ENCODE data around the gene ADGRL3.

Gene ADGRL3

GRCh38 chr4:61400439-61401038, 200.4 kb downstream of the ADGRL3 start:
- no peak overlapping the region for H3K9ac ChIP-seq (ENCODE audit: low read length)
- no peak overlapping the region for H3K4me3 ChIP-seq (ENCODE audit: low read depth in 1 of 2, low read length in 2 of 2)
- no peaks in the 10 kb centered on the region for H3K4me1 ChIP-seq (ENCODE audit: insufficient read depth, low read length)
- no peaks in the 10 kb centered on the region for H3K9me3 ChIP-seq (ENCODE audit: low read length)
- H3K27ac ChIP-seq (ENCODE audit: low read depth, low read length) = no peak overlapping the region
- H3K36me3 ChIP-seq (ENCODE audit: insufficient read depth, low read length) = no peaks in the 10 kb centered on the region
- H3K27me3 ChIP-seq (ENCODE audit: control insufficient read depth in 1 of 2, insufficient read depth in 2 of 2, low read length in 2 of 2) = no peaks in the 10 kb centered on the region

GRCh38 chr4:61401771-61402170, 201.6 kb downstream of the ADGRL3 start:
- no peak overlapping the region for H3K9ac ChIP-seq (ENCODE audit: low read length)
- H3K36me3 ChIP-seq (ENCODE audit: insufficient read depth, low read length) = no peaks in the 10 kb centered on the region
- H3K27ac ChIP-seq (ENCODE audit: low read depth, low read length) = no peak overlapping the region
- H3K27me3 ChIP-seq (ENCODE audit: control insufficient read depth in 1 of 2, insufficient read depth in 2 of 2, low read length in 2 of 2) = no peaks in the 10 kb centered on the region
- H3K4me3 ChIP-seq (ENCODE audit: low read depth in 1 of 2, low read length in 2 of 2) = no peak overlapping the region
- H3K4me1 ChIP-seq (ENCODE audit: insufficient read depth, low read length) = no peaks in the 10 kb centered on the region
- no peaks in the 10 kb centered on the region for H3K9me3 ChIP-seq (ENCODE audit: low read length)

GRCh38 chr4:61405307-61405706, 205.2 kb downstream of the ADGRL3 start:
- Histone ChIP-seq H3K9me3 (ENCODE audit: low read length) (no peaks in the 10 kb centered on the region), H3K4me1 (ENCODE audit: insufficient read depth, low read length) (no peaks in the 10 kb centered on the region), H3K9ac (ENCODE audit: low read length) (no peak overlapping the region), H3K27ac (ENCODE audit: low read depth, low read length) (no peak overlapping the region), H3K27me3 (ENCODE audit: control insufficient read depth in 1 of 2, insufficient read depth in 2 of 2, low read length in 2 of 2) (no peaks in the 10 kb centered on the region), H3K4me3 (ENCODE audit: low read depth in 1 of 2, low read length in 2 of 2) (no peak overlapping the region), H3K36me3 (ENCODE audit: insufficient read depth, low read length) (no peaks in the 10 kb centered on the region)

- Histone ChIP-seq H3K4me3 (ENCODE audit: low read depth in 1 of 2, low read length in 2 of 2) (no peak overlapping the region), H3K4me1 (ENCODE audit: insufficient read depth, low read length) (no peaks in the 10 kb centered on the region), H3K9me3 (ENCODE audit: low read length) (no peaks in the 10 kb centered on the region), H3K36me3 (ENCODE audit: insufficient read depth, low read length) (no peaks in the 10 kb centered on the region), H3K27ac (ENCODE audit: low read depth, low read length) (no peak overlapping the region), H3K9ac (ENCODE audit: low read length) (no peak overlapping the region), H3K27me3 (ENCODE audit: control insufficient read depth in 1 of 2, insufficient read depth in 2 of 2, low read length in 2 of 2) (no peaks in the 10 kb centered on the region)
Measured at GRCh38 chr4:61406677-61407076, 206.6 kb downstream of the ADGRL3 start.

- H3K27me3 ChIP-seq (ENCODE audit: control insufficient read depth in 1 of 2, insufficient read depth in 2 of 2, low read length in 2 of 2) = no peaks in the 10 kb centered on the region
Measured at GRCh38 chr4:61407642-61408618, 207.8 kb downstream of the ADGRL3 start.

GRCh38 chr4:61408861-61409260, 208.7 kb downstream of the ADGRL3 start:
- Histone ChIP-seq H3K9ac (ENCODE audit: low read length) (no peak overlapping the region), H3K27me3 (ENCODE audit: control insufficient read depth in 1 of 2, insufficient read depth in 2 of 2, low read length in 2 of 2) (no peaks in the 10 kb centered on the region), H3K9me3 (ENCODE audit: low read length) (no peaks in the 10 kb centered on the region), H3K27ac (ENCODE audit: low read depth, low read length) (no peak overlapping the region), H3K4me3 (ENCODE audit: low read depth in 1 of 2, low read length in 2 of 2) (no peak overlapping the region), H3K4me1 (ENCODE audit: insufficient read depth, low read length) (no peaks in the 10 kb centered on the region), H3K36me3 (ENCODE audit: insufficient read depth, low read length) (no peaks in the 10 kb centered on the region)

More at GRCh38 chr4:61407642-61408618, 207.8 kb downstream of the ADGRL3 start:
- Histone ChIP-seq H3K4me1 (ENCODE audit: insufficient read depth, low read length) (no peaks in the 10 kb centered on the region), H3K36me3 (ENCODE audit: insufficient read depth, low read length) (no peaks in the 10 kb centered on the region), H3K27ac (ENCODE audit: low read depth, low read length) (no peak overlapping the region), H3K4me3 (ENCODE audit: low read depth in 1 of 2, low read length in 2 of 2) (no peak overlapping the region), H3K9me3 (ENCODE audit: low read length) (no peaks in the 10 kb centered on the region), H3K9ac (ENCODE audit: low read length) (no peak overlapping the region)

GRCh38 chr4:61411241-61411640, 211.1 kb downstream of the ADGRL3 start:
- H3K36me3 ChIP-seq (ENCODE audit: insufficient read depth, low read length) = no peaks in the 10 kb centered on the region
- no peak overlapping the region for H3K4me3 ChIP-seq (ENCODE audit: low read depth in 1 of 2, low read length in 2 of 2)
- no peak overlapping the region for H3K27ac ChIP-seq (ENCODE audit: low read depth, low read length)
- H3K9me3 ChIP-seq (ENCODE audit: low read length) = no peaks in the 10 kb centered on the region
- H3K9ac ChIP-seq (ENCODE audit: low read length) = no peak overlapping the region
- H3K4me1 ChIP-seq (ENCODE audit: insufficient read depth, low read length) = no peaks in the 10 kb centered on the region
- H3K27me3 ChIP-seq (ENCODE audit: control insufficient read depth in 1 of 2, insufficient read depth in 2 of 2, low read length in 2 of 2) = no peaks in the 10 kb centered on the region

- H3K9ac ChIP-seq (ENCODE audit: low read length) = no peak overlapping the region
- no peaks in the 10 kb centered on the region for H3K9me3 ChIP-seq (ENCODE audit: low read length)
- no peaks in the 10 kb centered on the region for H3K27me3 ChIP-seq (ENCODE audit: control insufficient read depth in 1 of 2, insufficient read depth in 2 of 2, low read length in 2 of 2)
- no peak overlapping the region for H3K4me3 ChIP-seq (ENCODE audit: low read depth in 1 of 2, low read length in 2 of 2)
- H3K4me1 ChIP-seq (ENCODE audit: insufficient read depth, low read length) = no peaks in the 10 kb centered on the region
- H3K27ac ChIP-seq (ENCODE audit: low read depth, low read length) = no peak overlapping the region
- H3K36me3 ChIP-seq (ENCODE audit: insufficient read depth, low read length) = no peaks in the 10 kb centered on the region
Measured at GRCh38 chr4:61425315-61425714, 225.2 kb downstream of the ADGRL3 start.

- Histone ChIP-seq H3K27ac (ENCODE audit: low read depth, low read length) (no peak overlapping the region), H3K9ac (ENCODE audit: low read length) (no peak overlapping the region), H3K27me3 (ENCODE audit: control insufficient read depth in 1 of 2, insufficient read depth in 2 of 2, low read length in 2 of 2) (no peaks in the 10 kb centered on the region), H3K36me3 (ENCODE audit: insufficient read depth, low read length) (no peaks in the 10 kb centered on the region), H3K9me3 (ENCODE audit: low read length) (no peaks in the 10 kb centered on the region), H3K4me1 (ENCODE audit: insufficient read depth, low read length) (no peaks in the 10 kb centered on the region), H3K4me3 (ENCODE audit: low read depth in 1 of 2, low read length in 2 of 2) (no peak overlapping the region)
Measured at GRCh38 chr4:61426229-61426628, 226.1 kb downstream of the ADGRL3 start.

GRCh38 chr4:61427099-61427817, 227.1 kb downstream of the ADGRL3 start:
- Histone ChIP-seq H3K27ac (ENCODE audit: low read depth, low read length) (no peak overlapping the region), H3K9ac (ENCODE audit: low read length) (no peak overlapping the region), H3K4me1 (ENCODE audit: insufficient read depth, low read length) (no peaks in the 10 kb centered on the region), H3K27me3 (ENCODE audit: control insufficient read depth in 1 of 2, insufficient read depth in 2 of 2, low read length in 2 of 2) (no peaks in the 10 kb centered on the region), H3K4me3 (ENCODE audit: low read depth in 1 of 2, low read length in 2 of 2) (no peak overlapping the region), H3K36me3 (ENCODE audit: insufficient read depth, low read length) (no peaks in the 10 kb centered on the region), H3K9me3 (ENCODE audit: low read length) (no peaks in the 10 kb centered on the region)

GRCh38 chr4:61427818-61428495, 227.8 kb downstream of the ADGRL3 start:
- no peaks in the 10 kb centered on the region for H3K36me3 ChIP-seq (ENCODE audit: insufficient read depth, low read length)
- H3K9me3 ChIP-seq (ENCODE audit: low read length) = no peaks in the 10 kb centered on the region
- no peaks in the 10 kb centered on the region for H3K27me3 ChIP-seq (ENCODE audit: control insufficient read depth in 1 of 2, insufficient read depth in 2 of 2, low read length in 2 of 2)
- no peak overlapping the region for H3K9ac ChIP-seq (ENCODE audit: low read length)
- no peaks in the 10 kb centered on the region for H3K4me1 ChIP-seq (ENCODE audit: insufficient read depth, low read length)
- no peak overlapping the region for H3K27ac ChIP-seq (ENCODE audit: low read depth, low read length)
- H3K4me3 ChIP-seq (ENCODE audit: low read depth in 1 of 2, low read length in 2 of 2) = no peak overlapping the region

Measured in muscle layer of colon (tissue), 2 donors.